ENCODE data around the gene PPP1R16B.

The PPP1R16B gene

GRCh38 chr20:38825571-38825900 lies 20.0 kb downstream of the PPP1R16B start:
- in situ Hi-C loops (cut with MboI; ENCODE audit: low sequenced_read_pairs), result no loop called here

GRCh38 chr20:38825901-38826625 lies 20.6 kb downstream of the PPP1R16B start:
- in situ Hi-C loops (cut with MboI; ENCODE audit: low sequenced_read_pairs), result no loop called here

GRCh38 chr20:38827770-38828281 lies 22.3 kb downstream of the PPP1R16B start:
- in situ Hi-C loops (cut with MboI; ENCODE audit: low sequenced_read_pairs), result no loop called here

- in situ Hi-C loops (cut with MboI; ENCODE audit: low sequenced_read_pairs), result no loop called here
Observed at GRCh38 chr20:38828514-38829295, 23.2 kb downstream of the PPP1R16B start.

- in situ Hi-C loops (cut with MboI; ENCODE audit: low sequenced_read_pairs), result no loop called here
Observed at GRCh38 chr20:38829296-38829875, 23.9 kb downstream of the PPP1R16B start.

GRCh38 chr20:38830356-38830755 lies 24.9 kb downstream of the PPP1R16B start:
- in situ Hi-C loops (cut with MboI; ENCODE audit: low sequenced_read_pairs), result no loop called here

- in situ Hi-C loops (cut with MboI; ENCODE audit: low sequenced_read_pairs), result no loop called here
Observed at GRCh38 chr20:38831049-38831691, 25.7 kb downstream of the PPP1R16B start.

GRCh38 chr20:38831995-38832620 lies 26.6 kb downstream of the PPP1R16B start:
- in situ Hi-C loops (cut with MboI; ENCODE audit: low sequenced_read_pairs), result no loop called here

- in situ Hi-C loops (cut with MboI; ENCODE audit: low sequenced_read_pairs), result no loop called here
Observed at GRCh38 chr20:38833154-38833856, 27.8 kb downstream of the PPP1R16B start.

- in situ Hi-C loops (cut with MboI; ENCODE audit: low sequenced_read_pairs), result no loop called here
Observed at GRCh38 chr20:38833857-38834164, 28.3 kb downstream of the PPP1R16B start.

- in situ Hi-C loops (cut with MboI; ENCODE audit: low sequenced_read_pairs), result no loop called here
Observed at GRCh38 chr20:38834868-38835267, 29.4 kb downstream of the PPP1R16B start.

GRCh38 chr20:38835792-38836191 lies 30.3 kb downstream of the PPP1R16B start:
- in situ Hi-C loops (cut with MboI; ENCODE audit: low sequenced_read_pairs), result no loop called here

GRCh38 chr20:38836991-38837390 lies 31.5 kb downstream of the PPP1R16B start:
- in situ Hi-C loops (cut with MboI; ENCODE audit: low sequenced_read_pairs), result no loop called here

GRCh38 chr20:38838326-38838725 lies 32.8 kb downstream of the PPP1R16B start:
- in situ Hi-C loops (cut with MboI; ENCODE audit: low sequenced_read_pairs), result no loop called here

- in situ Hi-C loops (cut with MboI; ENCODE audit: low sequenced_read_pairs), result no loop called here
Observed at GRCh38 chr20:38839563-38839962, 34.1 kb downstream of the PPP1R16B start.

- in situ Hi-C loops (cut with MboI; ENCODE audit: low sequenced_read_pairs), result no loop called here
Observed at GRCh38 chr20:38840053-38840893, 34.8 kb downstream of the PPP1R16B start.

GRCh38 chr20:38840894-38841470 lies 35.5 kb downstream of the PPP1R16B start:
- in situ Hi-C loops (cut with MboI; ENCODE audit: low sequenced_read_pairs), result no loop called here

- in situ Hi-C loops (cut with MboI; ENCODE audit: low sequenced_read_pairs), result no loop called here
Observed at GRCh38 chr20:38841570-38841969, 36.1 kb downstream of the PPP1R16B start.

- in situ Hi-C loops (cut with MboI; ENCODE audit: low sequenced_read_pairs), result no loop called here
Observed at GRCh38 chr20:38842026-38842425, 36.5 kb downstream of the PPP1R16B start.

All from HL-60/S4 treated with retinoic acid at 250 ng/mL for 4 days and 3 days (cell line).